HG03139 (cell line): ENCODE results near the gene S100A12.
"Not testable (repeated sequence)": the region's sequence is repeated elsewhere in the genome, so short reads cannot be mapped to it uniquely, and the experiment has no call there.

Experiments used
- ATAC-seq: cut with Tn5 transposase; IDR thresholded peaks from one replicate; pipeline ENCODE4 v1.9.1; 2021; ENCODE audit not compliant: unreplicated experiment

The S100A12 gene

GRCh38 chr1:153353226-153353947 lies 22.0 kb downstream of the S100A12 start:
- ATAC-seq = no peak

- no peak for ATAC-seq
These were observed 22.9 kb downstream of the S100A12 start for GRCh38 chr1:153352523-153352922.

- ATAC-seq = no peak
These were observed 25.0 kb downstream of the S100A12 start for GRCh38 chr1:153350321-153350957.

GRCh38 chr1:153349363-153350320 lies 25.8 kb downstream of the S100A12 start:
- no peak for ATAC-seq

GRCh38 chr1:153348511-153349362 lies 26.7 kb downstream of the S100A12 start, which contains the start of gene PGLYRP4:
Gene PGLYRP4 (minus strand): TSS chr1:153348841. CDS start chr1:153347932, 909 bp downstream.
- no peak for ATAC-seq

GRCh38 chr1:153347856-153348255 lies 27.6 kb downstream of the S100A12 start:
- ATAC-seq = no peak

- not testable (repeated sequence) for ATAC-seq
These were observed 28.4 kb downstream of the S100A12 start for GRCh38 chr1:153347049-153347448.

GRCh38 chr1:153346077-153346723 lies 29.2 kb downstream of the S100A12 start:
- no peak for ATAC-seq

GRCh38 chr1:153345187-153346076 lies 30.0 kb downstream of the S100A12 start:
- ATAC-seq = no peak

GRCh38 chr1:153344718-153345025 lies 30.7 kb downstream of the S100A12 start:
- ATAC-seq = no peak

GRCh38 chr1:153343811-153344717 lies 31.4 kb downstream of the S100A12 start:
- no peak for ATAC-seq

GRCh38 chr1:153343040-153343681 lies 32.3 kb downstream of the S100A12 start:
- ATAC-seq = no peak

- no peak for ATAC-seq
These were observed 33.2 kb downstream of the S100A12 start for GRCh38 chr1:153342178-153342577.

GRCh38 chr1:153341431-153341934 lies 33.9 kb downstream of the S100A12 start:
- ATAC-seq = no peak

GRCh38 chr1:153340356-153340755 lies 35.1 kb downstream of the S100A12 start:
- ATAC-seq = no peak

GRCh38 chr1:153339802-153340201 lies 35.6 kb downstream of the S100A12 start:
- ATAC-seq = no peak
